GM10248 (cell line): Measurements from ENCODE around the gene YAE1.

Source experiments
- CTCF ChIA-PET: fragments of 300-600 bp; sonication (Branson Sonifier 250); formaldehyde crosslinking; extraction: SDS; loops from one replicate; lab custom pipeline; 2021; ENCODE audit warnings: antibody characterized with exemption; lab: Yijun Ruan, JAX
- POLR2A ChIA-PET: fragments of 350-650 bp; sonication (Branson Sonifier 250); formaldehyde crosslinking; extraction: SDS; loops from one replicate; lab custom pipeline; 2020; ENCODE audit warnings: antibody characterized with exemption; lab: Yijun Ruan, JAX
- DNase-seq: peaks from one replicate; pipeline ENCODE4 v3.0.0; 2012; ENCODE audit errors: extremely low spot score
- TF ChIP-seq, protein P1 (sequence below): IDR thresholded peaks from 2 replicates; pipeline ENCODE4 v1.5.1; 2012; ENCODE audit warnings: mild to moderate bottlenecking, low read depth; ENCODE audit errors: extremely low read depth, missing control alignments, control extremely low read depth

The YAE1 gene

DNA sequence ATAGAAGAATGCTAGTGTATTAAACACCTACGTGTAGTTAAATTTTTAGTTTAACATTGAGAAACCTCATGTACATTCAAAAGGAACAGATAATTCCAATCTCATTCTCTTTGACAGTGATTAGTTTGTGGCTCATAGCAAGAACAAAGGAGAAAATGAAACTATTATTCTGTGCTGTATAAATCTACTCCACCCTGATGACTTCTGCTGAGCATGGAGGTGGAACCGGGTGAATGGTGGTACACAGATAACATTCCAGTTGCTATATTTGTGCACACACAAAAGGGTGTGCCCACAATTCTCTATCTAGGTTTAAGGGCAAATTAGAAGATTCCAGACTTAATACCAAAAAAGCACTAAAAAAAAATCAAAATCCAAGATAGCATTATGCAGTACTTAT lies 40.1 kb downstream of the YAE1 start:
- TF ChIP-seq, protein P1, sequence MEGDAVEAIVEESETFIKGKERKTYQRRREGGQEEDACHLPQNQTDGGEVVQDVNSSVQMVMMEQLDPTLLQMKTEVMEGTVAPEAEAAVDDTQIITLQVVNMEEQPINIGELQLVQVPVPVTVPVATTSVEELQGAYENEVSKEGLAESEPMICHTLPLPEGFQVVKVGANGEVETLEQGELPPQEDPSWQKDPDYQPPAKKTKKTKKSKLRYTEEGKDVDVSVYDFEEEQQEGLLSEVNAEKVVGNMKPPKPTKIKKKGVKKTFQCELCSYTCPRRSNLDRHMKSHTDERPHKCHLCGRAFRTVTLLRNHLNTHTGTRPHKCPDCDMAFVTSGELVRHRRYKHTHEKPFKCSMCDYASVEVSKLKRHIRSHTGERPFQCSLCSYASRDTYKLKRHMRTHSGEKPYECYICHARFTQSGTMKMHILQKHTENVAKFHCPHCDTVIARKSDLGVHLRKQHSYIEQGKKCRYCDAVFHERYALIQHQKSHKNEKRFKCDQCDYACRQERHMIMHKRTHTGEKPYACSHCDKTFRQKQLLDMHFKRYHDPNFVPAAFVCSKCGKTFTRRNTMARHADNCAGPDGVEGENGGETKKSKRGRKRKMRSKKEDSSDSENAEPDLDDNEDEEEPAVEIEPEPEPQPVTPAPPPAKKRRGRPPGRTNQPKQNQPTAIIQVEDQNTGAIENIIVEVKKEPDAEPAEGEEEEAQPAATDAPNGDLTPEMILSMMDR = no peak

DNA sequence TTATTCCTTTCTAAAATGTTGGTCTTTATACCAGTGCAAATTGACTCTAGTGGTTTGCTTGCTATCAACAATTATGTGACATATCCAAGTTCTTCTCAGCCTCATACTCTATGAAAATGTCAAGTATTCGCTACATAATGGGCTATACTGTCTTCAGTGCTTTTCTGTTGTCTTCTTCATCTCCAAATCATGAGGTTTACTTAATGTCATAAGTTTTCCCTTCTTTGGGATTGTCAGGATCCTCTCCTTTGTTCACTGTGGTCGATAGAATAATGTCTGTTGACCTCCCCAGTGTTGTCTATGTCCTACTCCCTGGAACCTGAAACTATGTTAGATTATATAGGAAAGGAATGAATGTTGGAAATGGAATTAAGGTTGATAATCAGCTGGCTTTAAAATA lies 40.7 kb downstream of the YAE1 start:
- DNase-seq = no peak
- TF ChIP-seq, protein P1 = no peak
- ChIA-PET CTCF (interaction anchor here (0.9 to 2.2 kb wide), 2 partner anchors 15 to 26 kb away, joined by 3 to 7 read pairs; no protein-coding TSS in a partner anchor), POLR2A (no interaction called here)

More for the DNA sequence above, 40.1 kb downstream of the YAE1 start:
- DNase-seq = no peak
- ChIA-PET POLR2A (no interaction called here), CTCF (interaction anchor here (0.8 to 2.2 kb wide), 3 partner anchors 15 to 26 kb away, joined by 3 to 7 read pairs (median 3); no protein-coding TSS in a partner anchor)

DNA sequence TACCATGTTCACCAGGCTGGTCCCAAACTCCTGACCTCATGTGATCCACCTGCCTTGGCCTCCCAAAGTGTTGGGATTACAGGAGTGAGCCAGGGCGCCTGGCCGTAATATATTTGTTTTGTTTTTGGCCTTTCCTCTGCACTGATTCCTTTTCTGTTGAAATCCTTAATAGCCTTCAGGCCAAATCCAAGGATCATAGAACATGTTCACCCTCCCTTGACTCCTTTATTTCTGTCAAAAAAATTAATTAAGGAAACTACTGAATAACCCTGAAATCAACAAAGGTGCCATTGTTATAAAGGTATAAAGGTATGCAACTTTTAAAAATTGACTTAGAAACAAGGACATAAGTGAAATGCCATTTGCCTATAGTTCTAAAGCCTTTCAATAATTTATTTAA lies 41.7 kb downstream of the YAE1 start:
- ChIA-PET POLR2A (no interaction called here), CTCF (no interaction called here)
- TF ChIP-seq, protein P1 = no peak
- DNase-seq = no peak

DNA sequence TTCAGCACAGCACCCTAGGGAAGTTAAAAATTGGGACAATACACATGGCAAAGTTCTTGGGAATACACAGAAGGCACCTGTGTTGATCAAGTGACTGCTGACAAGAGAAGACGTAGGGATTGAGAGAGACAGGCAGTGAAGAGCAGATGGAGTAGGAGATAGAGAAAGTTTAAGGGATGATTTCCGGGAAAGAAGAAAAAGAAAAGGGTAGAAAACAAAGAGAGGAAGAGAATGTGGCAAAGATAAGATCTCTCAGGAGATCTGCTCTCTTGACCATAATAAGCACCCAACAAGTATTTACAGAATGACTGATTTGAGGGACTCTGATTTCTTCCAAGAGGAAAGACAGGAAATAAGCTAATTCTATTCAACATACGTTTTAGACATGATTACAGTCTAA lies 42.1 kb downstream of the YAE1 start:
- CTCF ChIA-PET = interaction anchor here (4.1 kb wide), 1 partner anchor 29 kb away, joined by 24 read pairs; no protein-coding TSS in a partner anchor
- TF ChIP-seq, protein P1 = no peak
- no peak for DNase-seq
- POLR2A ChIA-PET = no interaction called here

DNA sequence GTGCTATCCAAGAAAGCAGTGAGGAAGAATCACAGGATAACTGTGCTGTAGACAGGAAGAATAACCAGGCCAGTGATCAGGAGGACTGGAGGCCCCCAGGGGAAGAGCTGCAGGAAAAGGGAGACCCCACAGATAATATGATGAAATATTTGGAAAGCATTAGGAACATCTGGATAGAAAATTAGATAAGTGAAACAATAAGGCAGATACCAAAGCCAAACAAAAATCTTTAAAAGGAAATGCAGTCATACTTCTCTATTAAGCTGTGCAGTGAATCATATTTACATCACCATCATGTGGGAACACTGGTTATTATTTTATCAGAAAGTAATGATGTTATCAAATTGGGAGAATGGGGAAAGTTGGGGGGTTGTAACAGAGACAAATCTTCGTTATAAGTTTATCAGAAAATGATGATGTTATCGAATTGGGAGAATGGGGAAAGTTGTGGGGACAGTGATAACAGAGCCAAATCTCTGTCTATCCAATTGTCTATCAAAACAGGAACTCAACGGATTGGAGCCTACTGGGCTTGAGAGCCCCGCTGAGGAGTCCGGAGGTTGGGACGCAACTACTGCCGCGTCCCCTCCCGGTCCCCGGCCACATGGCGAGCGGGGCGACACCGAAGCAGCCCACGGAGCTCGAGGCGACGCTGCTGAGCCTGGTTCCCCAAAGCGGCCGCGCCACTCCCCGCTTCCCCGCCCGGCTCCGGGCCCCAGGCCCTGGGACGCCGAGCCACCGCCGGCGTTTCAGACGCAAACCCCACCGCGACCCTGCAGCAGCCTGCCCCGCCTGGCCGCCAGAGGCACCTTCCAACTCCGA lies 43.1 kb downstream of the YAE1 start:
- POLR2A ChIA-PET = interaction anchor here (0.6 kb wide), 1 partner anchor 141 kb away, joined by 3 read pairs; no protein-coding TSS in a partner anchor

DNA sequence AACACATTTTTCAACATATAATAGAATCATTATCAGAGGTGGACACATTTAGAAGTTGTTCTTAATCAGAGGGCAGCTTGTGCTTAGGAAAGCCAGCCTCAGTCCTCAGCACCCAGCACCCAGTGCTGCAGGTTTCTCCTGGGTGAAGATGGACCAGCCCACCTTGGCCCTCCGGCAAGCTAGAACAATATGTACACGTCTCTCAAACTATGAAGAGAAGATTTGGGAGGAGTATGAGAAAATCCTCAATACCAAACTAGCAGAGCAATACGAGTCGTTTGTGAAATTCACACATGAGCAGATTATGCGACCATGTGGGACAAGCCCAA lies 43.7 kb downstream of the YAE1 start:
- POLR2A ChIA-PET = no interaction called here
- CTCF ChIA-PET = interaction anchor here (0.9 to 4.1 kb wide), 2 partner anchors 15 to 31 kb away, joined by 3 to 24 read pairs; no protein-coding TSS in a partner anchor
- TF ChIP-seq, protein P1 = no peak
- no peak for DNase-seq

More for the DNA sequence above, 43.1 kb downstream of the YAE1 start:
- TF ChIP-seq, protein P1 = peak; percentile 6
- CTCF ChIA-PET = interaction anchor here (0.9 to 4.1 kb wide), 2 partner anchors 15 to 30 kb away, joined by 3 to 24 read pairs; no protein-coding TSS in a partner anchor
- DNase-seq = peak; percentile 50
